Measurements from ENCODE around the gene HDLBP.

- no peak for TF ChIP-seq TAF1 (IDR thresholded peaks at IDR 0.05; ENCODE audit: borderline replicate concordance, insufficient read depth, low read length)
- no peak for TF ChIP-seq REST (IDR thresholded peaks at IDR 0.05; ENCODE audit: insufficient read depth in 1 of 2, low read depth in 2 of 2, low read length in 2 of 2)
Measured at GRCh38 chr2:241189856-241190201, 125.6 kb downstream of the HDLBP start.

All from PFSK-1 (cell line).